Pancreas (tissue), 10 donors: ENCODE measurements around the gene KCTD17. TPM values are rescaled to one million over a fixed set of nuclear protein-coding genes. Genes with fewer than 3 reads are reported as not detected.

Experiments
- ATAC-seq, 4 donors: fragments of 200-7000 bp; cut with Tn5 transposase; one replicate each; pipeline versions ENCODE4 v1.8.0 to v1.9.1; 2020; ENCODE audit warnings: mild to moderate bottlenecking in 4 of 4, moderate library complexity in 4 of 4
- DNase-seq, 6 donors: peaks; one replicate each; pipeline ENCODE4 v3.0.0-alpha.2; 2020
- FAIRE-seq: peaks from 2 replicates; lab custom pipeline; 2012; peaks lifted over from hg19 to GRCh38; lab: Jason Lieb, UNC
- H3K27ac ChIP-seq, 4 donors: fragments of 200-600 bp; sonication (generic); 1 replicate in 3 of 4; 2 replicates in 1 of 4; pipeline versions ENCODE4 v1.5.0 to v1.8.0; 2020
- H3K27me3 ChIP-seq, 4 donors: fragments of 200-600 bp; one replicate each; pipeline ENCODE4 v1.8.0; 2021
- H3K36me3 ChIP-seq, 3 donors: fragments of 200-600 bp; sonication (generic) in 1 of 3; one replicate each; pipeline versions ENCODE4 v1.5.0 to v1.8.0; 2020 to 2021
- H3K4me1 ChIP-seq, 3 donors: fragments of 200-600 bp; one replicate each; pipeline ENCODE4 v1.8.0; 2021
- H3K4me3 ChIP-seq, 4 donors: fragments of 200-600 bp; sonication (generic) in 2 of 4; one replicate each; pipeline versions ENCODE4 v1.5.0 to v1.8.0; 2020 to 2021
- H3K9me3 ChIP-seq, 4 donors: fragments of 200-600 bp; one replicate each; pipeline ENCODE4 v1.8.0; 2021
- CTCF ChIP-seq, 4 donors: fragments of 200-600 bp; sonication (generic) in 3 of 4; IDR thresholded peaks; one replicate each; pipeline versions ENCODE4 v1.5.0 to v1.8.0; 2021; ENCODE audit warnings: antibody characterized with exemption in 4 of 4
- WGBS, 2 donors: extraction: QIAGEN DNeasy Blood & Tissue Kit; methylation state at CpG; one replicate each; pipeline ENCODE4 v1.1.7; 2013; 5-methylcytosine and 5-hydroxymethylcytosine counted together
- intact Hi-C, 3 donors: fragments of 100-400 bp; cut with DNase I; formaldehyde crosslinking; loops; one replicate each; pipeline versions ENCODE4 v1.11.1 to v1.14.2; 2022
- polyA plus RNA-seq, 2 donors: library from polyadenylated mRNA; stranded (reverse); fragments of 200-250 nt; gene quantifications; one replicate each; pipeline ENCODE4 v1.2.3, GENCODE V29; 2013
- total RNA-seq, 6 donors: library from RNA; stranded (reverse); fragmentation: NEBNext Ultra II Directional in 4 of 6; extraction: Animal tissue kit (Norgen Biotek cat#: 25700) in 4 of 6; gene quantifications; one replicate each; pipeline versions ENCODE4 v1.2.1 to v1.2.4, GENCODE V29; 2021 to 2023
- donor health status: healthy with polysubstance abuse.
- donor health status: DM: no; HTN: no; CAD: no; lungs with moderate emphysema.
- donor health status: DM: no; HTN: no; CAD: no.
- donor health status: control.
- donor health status: control.
- donor health status: Bipolar disorder and iron deficiency.
- donor health status: DM: yes; HTN: yes; CAD: no.
- donor health status: DM: no; HTN: no; CAD: no.
- donor health status: DM: no; HTN: no; CAD: no.
- donor health status: DM: yes; HTN: yes; CAD: no.

The KCTD17 gene
- total and polyA plus RNA-seq, 8 donors, result 2.6 to 11.8 (median 4.4) TPM

- intact Hi-C loops, result no loop called here
- no peak for FAIRE-seq
- DNase-seq, result no peak
- no peaks in the 10 kb centered on the region for H3K36me3 ChIP-seq
- TF ChIP-seq CTCF (IDR thresholded peaks at IDR 0.05), result no peak
- H3K4me1 ChIP-seq, result peaks cover 0 to 7% (median 5%) of the 10 kb centered on the region in 3 donors
- H3K27me3 ChIP-seq, result no peaks in the 10 kb centered on the region
- H3K9me3 ChIP-seq, result no peaks in the 10 kb centered on the region
- 73 to 80% methylated on average over 2 of the region's 2 CpGs for whole genome bisulfite sequencing, 2 donors
- no peak overlapping the region for H3K27ac ChIP-seq
- no peak overlapping the region for H3K4me3 ChIP-seq
- ATAC-seq, result peak in 1 of 4 donors; percentile 37
Measured at GRCh38 chr22:37008365-37008764, 43.2 kb upstream of the KCTD17 start.

GRCh38 chr22:37009490-37009889, 42.1 kb upstream of the KCTD17 start:
- Histone ChIP-seq H3K9me3 (no peaks in the 10 kb centered on the region), H3K4me1 (peaks cover 0 to 7% (median 5%) of the 10 kb centered on the region in 3 donors), H3K36me3 (no peaks in the 10 kb centered on the region), H3K27me3 (no peaks in the 10 kb centered on the region), H3K4me3 (no peak overlapping the region), H3K27ac (peak overlapping the region in 1 of 4 donors; percentile 33)
- TF ChIP-seq CTCF (IDR thresholded peaks at IDR 0.05), result no peak
- 90 to 92% methylated on average over 2 of the region's 2 CpGs for WGBS, 2 donors
- no peak for ATAC-seq
- no peak for FAIRE-seq
- no peak for DNase-seq
- intact Hi-C loops, result no loop called here

- H3K27me3 ChIP-seq, result no peaks in the 10 kb centered on the region
- TF ChIP-seq CTCF (IDR thresholded peaks at IDR 0.05), result no peak
- no peaks in the 10 kb centered on the region for H3K9me3 ChIP-seq
- no peak for DNase-seq
- H3K27ac ChIP-seq, result peak overlapping the region; percentile 33 to 62 (median 44)
- no peak overlapping the region for H3K4me3 ChIP-seq
- intact Hi-C loops, result no loop called here
- H3K36me3 ChIP-seq, result no peaks in the 10 kb centered on the region
- WGBS, 2 donors, result 65 to 69% methylated on average over 4 of the region's 4 CpGs
- FAIRE-seq, result no peak
- ATAC-seq, result peak; percentile 41 to 66 (median 48)
- peaks cover 0 to 7% (median 5%) of the 10 kb centered on the region in 3 donors for H3K4me1 ChIP-seq
Measured at GRCh38 chr22:37010174-37010573, 41.4 kb upstream of the KCTD17 start.

- DNase-seq (no peak), ATAC-seq (no peak), FAIRE-seq (no peak)
- H3K27ac ChIP-seq, result peak overlapping the region; percentile 33 to 62 (median 44)
- 83 to 88% methylated on average over 20 of the region's 20 CpGs for WGBS, 2 donors
- no peaks in the 10 kb centered on the region for H3K36me3 ChIP-seq
- no peaks in the 10 kb centered on the region for H3K27me3 ChIP-seq
- H3K4me1 ChIP-seq, result peaks cover 0 to 7% (median 5%) of the 10 kb centered on the region in 3 donors
- no peaks in the 10 kb centered on the region for H3K9me3 ChIP-seq
- no peak for TF ChIP-seq CTCF (IDR thresholded peaks at IDR 0.05)
- H3K4me3 ChIP-seq, result no peak overlapping the region
- intact Hi-C loops, result no loop called here
Measured at GRCh38 chr22:37010976-37011375, 40.6 kb upstream of the KCTD17 start.

- H3K27ac ChIP-seq, result no peak overlapping the region
- no peaks in the 10 kb centered on the region for H3K9me3 ChIP-seq
- no peak for DNase-seq
- FAIRE-seq, result no peak
- intact Hi-C loops, result no loop called here
- H3K4me1 ChIP-seq, result peaks cover 0 to 7% (median 7%) of the 10 kb centered on the region in 3 donors
- WGBS, 2 donors, result 97 to 98% methylated on average over 3 of the region's 3 CpGs
- no peaks in the 10 kb centered on the region for H3K36me3 ChIP-seq
- no peak overlapping the region for H3K4me3 ChIP-seq
- H3K27me3 ChIP-seq, result no peaks in the 10 kb centered on the region
- ATAC-seq, result no peak
- TF ChIP-seq CTCF (IDR thresholded peaks at IDR 0.05), result no peak
Measured at GRCh38 chr22:37011472-37011871, 40.1 kb upstream of the KCTD17 start.
